Measurements from ENCODE around the gene PSENEN. TPM values are rescaled to one million over a fixed set of nuclear protein-coding genes. Genes with fewer than 3 reads are reported as not detected.
"Not testable (repeated sequence)": the region's sequence is repeated elsewhere in the genome, so short reads cannot be mapped to it uniquely, and the experiment has no call there.

The PSENEN gene
- total RNA-seq, 3 donors from 2014 or later: 37.4 to 54.1 (median 54.0) TPM

GRCh38 chr19:35767288-35768081 lies 22.0 kb downstream of the PSENEN start:
- H3K36me3 ChIP-seq: no peaks in the 10 kb centered on the region
- no peaks in the 10 kb centered on the region for H3K9me3 ChIP-seq
- no peak for TF ChIP-seq POLR2AphosphoS5 (IDR thresholded peaks at IDR 0.05)
- TF ChIP-seq CTCF (IDR thresholded peaks at IDR 0.05): no peak
- TF ChIP-seq POLR2A (IDR thresholded peaks at IDR 0.05): no peak
- no peak overlapping the region for H3K27ac ChIP-seq
- H3K27me3 ChIP-seq: no peaks in the 10 kb centered on the region
- DNase-seq (ENCODE audit: low spot score in 2 of 2): no peak
- H3K4me1 ChIP-seq: no peaks in the 10 kb centered on the region
- H3K4me3 ChIP-seq: no peak overlapping the region
- intact Hi-C loops (cut with DNase I; ENCODE audit: low total_unique reads): no loop called here

- no peaks in the 10 kb centered on the region for H3K9me3 ChIP-seq
- intact Hi-C loops (cut with DNase I; ENCODE audit: low total_unique reads): no loop called here
- TF ChIP-seq POLR2AphosphoS5 (IDR thresholded peaks at IDR 0.05) (no peak), POLR2A (IDR thresholded peaks at IDR 0.05) (no peak)
- no peaks in the 10 kb centered on the region for H3K36me3 ChIP-seq
- H3K4me3 ChIP-seq: no peak overlapping the region
- DNase-seq (ENCODE audit: low spot score in 2 of 2): no peak
- no peaks in the 10 kb centered on the region for H3K4me1 ChIP-seq
- H3K27me3 ChIP-seq: no peaks in the 10 kb centered on the region
- H3K27ac ChIP-seq: no peak overlapping the region
Measured at GRCh38 chr19:35768082-35768421, 22.6 kb downstream of the PSENEN start.

GRCh38 chr19:35772362-35772761 lies 26.9 kb downstream of the PSENEN start:
- DNase-seq (ENCODE audit: low spot score in 2 of 2); H3K36me3 ChIP-seq; H3K27ac ChIP-seq; H3K4me3 ChIP-seq; H3K27me3 ChIP-seq; H3K4me1 ChIP-seq; H3K9me3 ChIP-seq; intact Hi-C loops (cut with DNase I; ENCODE audit: low total_unique reads): not testable (repeated sequence)

- intact Hi-C loops (cut with DNase I; ENCODE audit: low total_unique reads): no loop called here
Measured at GRCh38 chr19:35773020-35773806, 27.8 kb downstream of the PSENEN start.

GRCh38 chr19:35774274-35775045 lies 29.0 kb downstream of the PSENEN start:
- Histone ChIP-seq H3K4me1 (peaks cover 0 to 4% of the 10 kb centered on the region in 2 donors), H3K27me3 (no peaks in the 10 kb centered on the region), H3K9me3 (no peaks in the 10 kb centered on the region), H3K36me3 (no peaks in the 10 kb centered on the region), H3K27ac (no peak overlapping the region), H3K4me3 (peak overlapping the region; percentile 72 to 82 (median 79))
- no peak for DNase-seq (ENCODE audit: low spot score in 2 of 2)
- intact Hi-C loops (cut with DNase I; ENCODE audit: low total_unique reads): no loop called here
- TF ChIP-seq POLR2AphosphoS5 (IDR thresholded peaks at IDR 0.05): no peak
- TF ChIP-seq POLR2A (IDR thresholded peaks at IDR 0.05): no peak
- no peak for TF ChIP-seq CTCF (IDR thresholded peaks at IDR 0.05)

More at GRCh38 chr19:35773020-35773806, 27.8 kb downstream of the PSENEN start:
- no peaks in the 10 kb centered on the region for H3K27me3 ChIP-seq
- H3K4me3 ChIP-seq: no peak overlapping the region
- no peaks in the 10 kb centered on the region for H3K9me3 ChIP-seq
- peaks cover 0 to 4% of the 10 kb centered on the region in 2 donors for H3K4me1 ChIP-seq
- H3K36me3 ChIP-seq: no peaks in the 10 kb centered on the region
- no peak for TF ChIP-seq CTCF (IDR thresholded peaks at IDR 0.05)
- no peak for TF ChIP-seq POLR2AphosphoS5 (IDR thresholded peaks at IDR 0.05)
- TF ChIP-seq POLR2A (IDR thresholded peaks at IDR 0.05): no peak
- H3K27ac ChIP-seq: no peak overlapping the region
- DNase-seq (ENCODE audit: low spot score in 2 of 2): no peak

GRCh38 chr19:35775046-35775297 lies 29.5 kb downstream of the PSENEN start:
- no peaks in the 10 kb centered on the region for H3K36me3 ChIP-seq
- peaks cover 0 to 4% of the 10 kb centered on the region in 2 donors for H3K4me1 ChIP-seq
- H3K27me3 ChIP-seq: no peaks in the 10 kb centered on the region
- DNase-seq (ENCODE audit: low spot score in 2 of 2): no peak
- no peaks in the 10 kb centered on the region for H3K9me3 ChIP-seq
- H3K4me3 ChIP-seq: peak overlapping the region; percentile 72 to 82 (median 79)
- H3K27ac ChIP-seq: no peak overlapping the region
- TF ChIP-seq POLR2AphosphoS5 (IDR thresholded peaks at IDR 0.05): no peak
- TF ChIP-seq POLR2A (IDR thresholded peaks at IDR 0.05): no peak
- no peak for TF ChIP-seq CTCF (IDR thresholded peaks at IDR 0.05)
- intact Hi-C loops (cut with DNase I; ENCODE audit: low total_unique reads): no loop called here
